Stomach (tissue), 9 donors: ENCODE measurements around the gene MFGE8. TPM values are rescaled to one million over a fixed set of nuclear protein-coding genes. Genes with fewer than 3 reads are reported as not detected.
"Not testable (repeated sequence)": the region's sequence is repeated elsewhere in the genome, so short reads cannot be mapped to it uniquely, and the experiment has no call there.

Experiments used
- DNase-seq, 2 donors: peaks; one replicate each; pipeline versions ENCODE4 v3.0.0 to v3.0.0-alpha.2; 2013 to 2019
- H3K27ac ChIP-seq, 5 donors: fragments of 200-600 bp in 4 of 5; sonication (generic) in 4 of 5; one replicate each; pipeline ENCODE4 v1.5.1; 2013 to 2019; ENCODE audit warnings: mild to moderate bottlenecking in 1 of 5, moderate library complexity in 1 of 5
- H3K27me3 ChIP-seq, 3 donors: fragments of 200-600 bp; sonication (generic); one replicate each; pipeline ENCODE4 v1.5.1; 2017 to 2019; ENCODE audit warnings: mixed run types in 1 of 3
- H3K36me3 ChIP-seq, 4 donors: fragments of 200-600 bp; sonication (generic); 1 replicate in 3 of 4; 2 replicates in 1 of 4; pipeline ENCODE4 v1.5.1; 2016 to 2019
- H3K4me1 ChIP-seq, 4 donors: fragments of 200-600 bp; sonication (generic); one replicate each; pipeline ENCODE4 v1.5.1; 2016 to 2019
- H3K4me3 ChIP-seq, 4 donors: fragments of 200-600 bp; sonication (generic) in 3 of 4; one replicate each; pipeline ENCODE4 v1.5.1; 2016 to 2019; ENCODE audit warnings: mild to moderate bottlenecking in 1 of 4
- H3K9me3 ChIP-seq, 4 donors: fragments of 200-600 bp; sonication (generic); one replicate each; pipeline ENCODE4 v1.5.1; 2016 to 2019
- EP300 ChIP-seq: sonication (generic); formaldehyde crosslinking; IDR thresholded peaks from one replicate; pipeline ENCODE4 v1.6.1; 2017; ENCODE audit warnings: antibody characterized with exemption
- POLR2A ChIP-seq, 4 donors: fragments of 450-650 bp; IDR thresholded peaks; one replicate each; pipeline ENCODE4 v1.6.1; 2016; ENCODE audit warnings: antibody characterized with exemption in 4 of 4, control low read depth in 2 of 4, mild to moderate bottlenecking in 1 of 4, moderate library complexity in 1 of 4
- POLR2AphosphoS5 ChIP-seq, 3 donors: sonication (generic); formaldehyde crosslinking; IDR thresholded peaks; one replicate each; pipeline ENCODE4 v1.6.1; 2016; ENCODE audit warnings: antibody characterized with exemption in 3 of 3
- WGBS, 5 donors: extraction: QIAGEN DNeasy Blood & Tissue Kit in 3 of 5; methylation state at CpG; one replicate each; pipeline versions ENCODE4 v1.1.5 to v1.1.7; 2013 to 2018; 5-methylcytosine and 5-hydroxymethylcytosine counted together
- intact Hi-C: fragments of 100-400 bp; cut with DNase I; formaldehyde crosslinking; loops from one replicate; pipeline ENCODE4 v1.15.1; 2023; ENCODE audit warnings: low total_unique reads
- polyA plus RNA-seq, 3 donors: library from polyadenylated mRNA; stranded (reverse); fragments of 200-250 nt; gene quantifications; one replicate each; pipeline ENCODE4 v1.2.3, GENCODE V29; 2013
- total RNA-seq, 5 donors: library from RNA; depleted of rRNA; stranded (reverse); fragments of >200 nt; gene quantifications; one replicate each; pipeline versions ENCODE4 v1.1.0 to v1.2.3, GENCODE V29; 2014 to 2016
- TF ChIP-seq, protein P1 (sequence below), 7 experiments: fragments of 450-650 bp in 4 of 7; fragments of 200-600 bp in 3 of 7; sonication (generic) in 3 of 7; IDR thresholded peaks; one replicate each; pipeline ENCODE4 v1.5.1; 2016 to 2019; ENCODE audit warnings: antibody characterized with exemption in 7 of 7, control low read depth in 2 of 7, mild to moderate bottlenecking in 1 of 7
- donor health status: healthy with polysubstance abuse.
- donor health status: Bipolar disorder and iron deficiency.
- donor health status: healthy.

Gene MFGE8
- total and polyA plus RNA-seq, 8 donors = 39.3 to 380 (median 68.3) TPM

DNA sequence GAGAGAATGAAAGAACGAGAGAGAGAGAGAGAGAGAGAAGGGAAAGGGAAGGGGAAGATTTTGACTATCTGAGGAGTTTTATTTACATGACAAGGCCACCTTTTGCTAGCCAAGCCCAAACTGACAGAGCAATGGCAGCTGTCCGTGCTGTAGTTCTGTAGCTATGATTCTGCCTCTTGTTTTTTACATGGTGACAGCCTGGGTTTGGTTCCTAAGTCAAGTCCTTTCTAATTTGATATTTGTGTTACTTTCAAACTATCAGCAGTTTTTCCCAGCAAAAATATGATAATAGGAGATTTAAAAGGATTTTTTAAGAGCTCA, 26.3 kb upstream of the MFGE8 start:
- no peaks in the 10 kb centered on the region for H3K4me1 ChIP-seq
- H3K27me3 ChIP-seq = no peaks in the 10 kb centered on the region
- H3K9me3 ChIP-seq = no peaks in the 10 kb centered on the region
- DNase-seq = no peak
- H3K4me3 ChIP-seq = no peak overlapping the region
- H3K27ac ChIP-seq = no peak overlapping the region
- 82 to 89% (median 86%) methylated on average over 2 of the region's 2 CpGs for WGBS, 5 donors
- TF ChIP-seq POLR2AphosphoS5 (IDR thresholded peaks at IDR 0.05) = no peak
- no peak for TF ChIP-seq EP300
- TF ChIP-seq, protein P1, sequence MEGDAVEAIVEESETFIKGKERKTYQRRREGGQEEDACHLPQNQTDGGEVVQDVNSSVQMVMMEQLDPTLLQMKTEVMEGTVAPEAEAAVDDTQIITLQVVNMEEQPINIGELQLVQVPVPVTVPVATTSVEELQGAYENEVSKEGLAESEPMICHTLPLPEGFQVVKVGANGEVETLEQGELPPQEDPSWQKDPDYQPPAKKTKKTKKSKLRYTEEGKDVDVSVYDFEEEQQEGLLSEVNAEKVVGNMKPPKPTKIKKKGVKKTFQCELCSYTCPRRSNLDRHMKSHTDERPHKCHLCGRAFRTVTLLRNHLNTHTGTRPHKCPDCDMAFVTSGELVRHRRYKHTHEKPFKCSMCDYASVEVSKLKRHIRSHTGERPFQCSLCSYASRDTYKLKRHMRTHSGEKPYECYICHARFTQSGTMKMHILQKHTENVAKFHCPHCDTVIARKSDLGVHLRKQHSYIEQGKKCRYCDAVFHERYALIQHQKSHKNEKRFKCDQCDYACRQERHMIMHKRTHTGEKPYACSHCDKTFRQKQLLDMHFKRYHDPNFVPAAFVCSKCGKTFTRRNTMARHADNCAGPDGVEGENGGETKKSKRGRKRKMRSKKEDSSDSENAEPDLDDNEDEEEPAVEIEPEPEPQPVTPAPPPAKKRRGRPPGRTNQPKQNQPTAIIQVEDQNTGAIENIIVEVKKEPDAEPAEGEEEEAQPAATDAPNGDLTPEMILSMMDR (IDR thresholded peaks at IDR 0.05) = no peak
- intact Hi-C loops = no loop called here
- H3K36me3 ChIP-seq = no peaks in the 10 kb centered on the region

DNA sequence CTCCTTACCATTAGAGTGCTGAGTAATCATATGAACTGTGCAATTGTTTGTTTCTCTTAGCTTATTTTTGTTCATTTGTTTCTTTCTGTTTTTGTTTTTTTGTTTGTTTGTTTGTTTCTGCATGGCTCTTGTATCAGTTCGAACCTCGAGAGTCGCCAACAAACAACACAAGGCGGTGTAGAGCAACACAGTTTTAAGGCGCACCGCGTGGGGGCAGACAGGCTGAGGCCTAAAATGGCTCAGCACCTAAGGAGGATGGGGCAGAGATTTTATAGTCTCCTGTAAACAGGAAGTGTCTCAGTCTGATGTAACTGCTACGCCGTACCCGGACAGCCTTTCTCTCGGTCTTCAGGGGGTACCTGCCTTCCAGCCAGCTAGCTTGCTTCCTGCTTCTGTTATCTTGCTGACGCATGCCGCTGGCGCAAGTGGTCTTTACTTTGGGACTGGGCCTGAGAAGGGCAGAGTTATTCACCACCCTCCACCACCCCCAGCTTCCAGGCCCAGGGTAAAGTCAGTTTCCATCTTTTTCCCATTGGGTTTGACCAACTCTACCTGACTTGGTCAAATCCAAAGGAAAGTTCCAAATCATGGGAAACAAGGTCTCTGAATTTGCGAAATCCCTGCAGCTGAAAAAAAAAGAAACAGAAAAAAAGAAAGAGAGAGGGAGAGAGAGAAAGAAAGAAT, 25.8 kb upstream of the MFGE8 start:
- TF ChIP-seq EP300 = no peak
- TF ChIP-seq POLR2AphosphoS5 (IDR thresholded peaks at IDR 0.05) = no peak
- TF ChIP-seq POLR2A (IDR thresholded peaks at IDR 0.05) = no peak
- TF ChIP-seq, protein P1 (IDR thresholded peaks at IDR 0.05) = no peak
- H3K4me3 ChIP-seq = no peak overlapping the region
- intact Hi-C loops = no loop called here
- no peaks in the 10 kb centered on the region for H3K36me3 ChIP-seq
- WGBS, 5 donors = 86 to 91% (median 87%) methylated on average over 15 of the region's 15 CpGs
- no peaks in the 10 kb centered on the region for H3K9me3 ChIP-seq
- H3K27ac ChIP-seq = no peak overlapping the region
- H3K4me1 ChIP-seq = no peaks in the 10 kb centered on the region
- no peaks in the 10 kb centered on the region for H3K27me3 ChIP-seq
- DNase-seq = no peak

DNA sequence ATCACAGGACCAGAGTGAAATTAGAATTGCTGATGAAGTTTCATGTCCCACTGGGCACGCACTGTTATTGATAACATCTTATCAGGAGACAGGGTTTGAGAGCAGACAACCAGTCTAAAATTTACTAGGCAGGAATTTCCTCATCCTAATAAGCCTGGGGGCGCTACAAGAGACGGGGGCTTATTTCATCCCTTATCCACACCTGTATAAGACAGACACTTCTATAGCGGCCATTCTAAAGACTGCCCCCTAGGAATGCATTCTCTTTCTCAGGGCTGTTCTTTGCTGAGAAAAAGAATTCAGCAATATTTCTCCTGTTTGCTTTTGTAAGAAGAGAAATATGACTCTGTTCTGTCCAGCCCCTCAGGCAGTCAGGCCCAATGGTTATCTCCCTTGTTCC, 21.3 kb upstream of the MFGE8 start:
- H3K4me3 ChIP-seq, DNase-seq, H3K36me3 ChIP-seq, intact Hi-C loops, H3K27ac ChIP-seq, H3K27me3 ChIP-seq, H3K9me3 ChIP-seq, H3K4me1 ChIP-seq: not testable (repeated sequence)
- WGBS, 5 donors = 71 to 92% (median 86%) methylated on average over 4 of the region's 4 CpGs

DNA sequence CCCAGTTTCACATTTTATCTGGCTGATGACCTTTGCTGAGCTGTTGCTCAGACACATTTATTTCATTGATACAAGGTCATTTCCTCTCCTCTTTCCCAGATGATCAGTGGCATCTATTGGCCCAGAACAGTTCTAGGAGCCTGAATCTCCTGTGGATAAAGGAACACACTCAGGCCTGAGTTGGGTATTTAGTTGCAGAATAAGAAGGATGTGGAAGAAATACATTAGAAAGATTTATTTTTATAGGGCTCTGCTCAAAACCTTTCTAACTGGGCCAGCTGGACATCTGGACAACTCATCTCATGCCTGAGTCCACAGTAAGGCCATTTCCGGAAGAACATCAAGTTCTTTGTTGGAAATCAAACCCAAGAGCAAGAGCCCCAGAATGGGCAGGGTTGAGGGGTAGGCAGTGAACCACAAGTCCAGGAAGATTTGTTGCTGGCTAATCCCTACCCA, 19.7 kb upstream of the MFGE8 start:
- Histone ChIP-seq H3K27me3 (no peaks in the 10 kb centered on the region), H3K9me3 (peaks cover 0 to 7% (median 0%) of the 10 kb centered on the region in 4 donors), H3K4me1 (no peaks in the 10 kb centered on the region), H3K36me3 (no peaks in the 10 kb centered on the region), H3K27ac (peak overlapping the region in 1 of 5 donors; percentile 59), H3K4me3 (no peak overlapping the region)
- DNase-seq = no peak
- intact Hi-C loops = no loop called here
- WGBS, 5 donors = 58 to 88% (median 86%) methylated on average over 1 of the region's 1 CpG
- TF ChIP-seq POLR2AphosphoS5 (IDR thresholded peaks at IDR 0.05) = no peak
- no peak for TF ChIP-seq EP300
- TF ChIP-seq, protein P1 (IDR thresholded peaks at IDR 0.05) = no peak

DNA sequence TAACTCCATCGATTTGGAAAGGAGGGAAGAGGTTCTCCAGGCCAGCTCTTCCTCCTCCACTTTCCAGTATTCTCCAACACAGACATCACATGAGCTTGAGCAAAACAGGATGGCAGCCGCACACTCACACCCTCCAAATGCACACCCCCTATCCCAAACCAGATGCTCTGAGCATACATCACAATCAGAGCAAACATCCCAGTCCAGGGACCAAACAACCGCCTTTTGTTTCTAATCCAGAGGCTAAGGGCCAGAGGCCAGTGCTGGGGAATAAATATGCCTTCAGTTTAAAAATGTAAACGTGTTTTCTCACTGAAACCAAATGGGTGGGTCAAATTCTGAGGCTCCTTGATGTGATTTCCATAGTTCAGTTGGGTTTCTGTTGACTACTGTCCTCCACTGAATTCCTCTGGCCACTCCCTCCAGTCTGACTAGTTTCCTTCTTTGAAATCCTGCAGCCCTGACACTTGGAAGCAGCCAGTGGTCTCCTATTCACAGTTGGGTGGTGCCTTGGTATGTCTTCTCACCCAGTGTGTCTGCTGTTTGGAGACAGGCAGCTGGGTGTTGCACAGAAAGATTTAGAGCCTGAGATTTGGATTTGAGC, 19.2 kb upstream of the MFGE8 start:
- H3K27me3 ChIP-seq = no peaks in the 10 kb centered on the region
- TF ChIP-seq EP300 (no peak), POLR2A (IDR thresholded peaks at IDR 0.05) (no peak), POLR2AphosphoS5 (IDR thresholded peaks at IDR 0.05) (no peak)
- TF ChIP-seq, protein P1 (IDR thresholded peaks at IDR 0.05) = no peak
- peak in 1 of 2 donors; percentile 42 for DNase-seq
- no peaks in the 10 kb centered on the region for H3K36me3 ChIP-seq
- peak overlapping the region in 2 of 5 donors; percentile 20 to 59 for H3K27ac ChIP-seq
- intact Hi-C loops = no loop called here
- 21 to 40% (median 30%) methylated on average over 4 of the region's 4 CpGs for WGBS, 5 donors
- H3K4me1 ChIP-seq = no peaks in the 10 kb centered on the region
- H3K9me3 ChIP-seq = peaks cover 0 to 10% (median 0%) of the 10 kb centered on the region in 4 donors
- H3K4me3 ChIP-seq = no peak overlapping the region
